Measurements from ENCODE around the gene ADCY2.

Gene ADCY2

DNA sequence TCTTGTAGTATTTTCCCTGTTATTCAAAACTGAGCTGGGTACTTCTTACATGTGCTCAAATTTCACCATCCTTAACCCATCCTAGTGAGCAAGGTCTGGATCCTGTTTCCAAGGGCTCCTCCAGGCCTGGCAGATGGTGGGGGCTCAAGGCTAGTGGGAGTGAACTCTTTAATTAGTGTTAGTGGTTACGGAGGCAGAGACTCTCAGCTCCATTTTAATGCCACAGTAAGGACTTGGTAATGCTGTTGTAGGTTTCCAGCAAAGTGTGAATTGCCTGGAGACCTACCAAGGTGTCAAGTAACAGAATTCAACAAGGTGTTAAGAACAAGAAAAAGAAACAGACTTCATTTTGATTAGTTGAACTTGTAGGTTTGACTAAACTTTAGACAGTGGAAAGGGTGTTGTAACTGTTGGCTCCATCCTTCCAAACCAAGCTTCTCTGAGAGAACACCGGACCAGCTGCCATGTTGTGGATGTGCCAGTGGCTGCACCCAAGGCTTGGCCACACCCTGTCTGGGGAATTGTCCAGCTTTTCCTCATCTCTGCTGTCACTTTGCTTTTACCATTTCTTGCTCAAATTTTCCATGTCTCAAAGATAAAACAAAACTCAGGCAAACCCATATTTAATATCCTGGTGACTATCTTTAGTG lies 98.7 kb downstream of the ADCY2 start:
- Histone ChIP-seq H3K4me3 (ENCODE audit: insufficient read depth, low read depth, low read length, poor library complexity, severe bottlenecking) (no peak overlapping the region), H3K36me3 (ENCODE audit: control insufficient read depth, insufficient read depth, low read length) (no peaks in the 10 kb centered on the region), H3K4me1 (ENCODE audit: control insufficient read depth, insufficient read depth, low read length, poor library complexity, severe bottlenecking) (no peaks in the 10 kb centered on the region), H3K9me3 (ENCODE audit: control insufficient read depth, low read length) (no peaks in the 10 kb centered on the region), H3K27me3 (replicated peaks; ENCODE audit: control insufficient read depth, insufficient read depth, low read length, poor library complexity, severe bottlenecking) (no peaks in the 10 kb centered on the region), H3K27ac (ENCODE audit: insufficient read depth, low read length, poor library complexity, severe bottlenecking) (no peak overlapping the region)
- DNase-seq = no peak

DNA sequence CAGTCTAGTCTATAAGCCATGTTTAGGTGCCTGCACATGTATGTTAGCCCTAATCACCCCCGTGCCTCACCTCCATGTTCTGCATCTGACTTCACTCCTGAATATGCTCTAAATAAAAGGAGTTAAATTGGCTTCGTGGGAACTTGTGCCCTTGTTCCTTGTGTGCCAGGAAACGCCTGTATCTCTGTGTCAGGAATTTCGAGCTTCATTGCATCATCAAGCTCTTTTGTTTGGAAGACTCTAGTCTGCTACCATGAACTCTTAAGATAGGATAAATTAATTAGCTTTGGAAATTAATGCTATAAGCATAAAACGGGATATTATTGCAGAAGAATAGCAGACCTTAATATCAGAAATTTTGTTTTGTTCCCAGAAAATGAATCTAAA lies 99.2 kb downstream of the ADCY2 start:
- no peak for DNase-seq
- Histone ChIP-seq H3K27ac (ENCODE audit: insufficient read depth, low read length, poor library complexity, severe bottlenecking) (no peak overlapping the region), H3K4me3 (ENCODE audit: insufficient read depth, low read depth, low read length, poor library complexity, severe bottlenecking) (no peak overlapping the region), H3K27me3 (replicated peaks; ENCODE audit: control insufficient read depth, insufficient read depth, low read length, poor library complexity, severe bottlenecking) (no peaks in the 10 kb centered on the region), H3K36me3 (ENCODE audit: control insufficient read depth, insufficient read depth, low read length) (no peaks in the 10 kb centered on the region), H3K9me3 (ENCODE audit: control insufficient read depth, low read length) (no peaks in the 10 kb centered on the region), H3K4me1 (ENCODE audit: control insufficient read depth, insufficient read depth, low read length, poor library complexity, severe bottlenecking) (no peaks in the 10 kb centered on the region)

DNA sequence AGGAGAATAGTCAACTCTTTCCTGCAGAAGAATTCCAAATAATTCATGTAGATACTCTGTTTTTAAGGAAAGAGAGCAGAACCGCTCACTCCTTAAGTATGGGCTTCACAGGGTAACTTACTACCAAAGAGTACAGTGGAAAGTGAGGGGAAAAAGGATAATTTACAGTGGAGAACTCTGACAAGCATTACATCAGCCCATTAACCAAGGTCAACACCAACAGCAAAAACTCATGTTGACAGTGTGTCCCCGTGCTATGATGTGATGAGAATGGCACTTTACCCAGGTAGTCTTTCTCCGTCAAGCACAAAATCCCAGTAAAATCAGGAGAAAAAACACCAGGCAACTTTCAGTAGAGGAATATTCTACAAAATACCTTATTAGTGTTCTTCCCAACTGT lies 104.3 kb downstream of the ADCY2 start:
- Histone ChIP-seq H3K36me3 (ENCODE audit: control insufficient read depth, insufficient read depth, low read length) (no peaks in the 10 kb centered on the region), H3K4me1 (ENCODE audit: control insufficient read depth, insufficient read depth, low read length, poor library complexity, severe bottlenecking) (no peaks in the 10 kb centered on the region), H3K9me3 (ENCODE audit: control insufficient read depth, low read length) (no peaks in the 10 kb centered on the region), H3K27ac (ENCODE audit: insufficient read depth, low read length, poor library complexity, severe bottlenecking) (no peak overlapping the region), H3K27me3 (replicated peaks; ENCODE audit: control insufficient read depth, insufficient read depth, low read length, poor library complexity, severe bottlenecking) (no peaks in the 10 kb centered on the region), H3K4me3 (ENCODE audit: insufficient read depth, low read depth, low read length, poor library complexity, severe bottlenecking) (no peak overlapping the region)
- DNase-seq = no peak

DNA sequence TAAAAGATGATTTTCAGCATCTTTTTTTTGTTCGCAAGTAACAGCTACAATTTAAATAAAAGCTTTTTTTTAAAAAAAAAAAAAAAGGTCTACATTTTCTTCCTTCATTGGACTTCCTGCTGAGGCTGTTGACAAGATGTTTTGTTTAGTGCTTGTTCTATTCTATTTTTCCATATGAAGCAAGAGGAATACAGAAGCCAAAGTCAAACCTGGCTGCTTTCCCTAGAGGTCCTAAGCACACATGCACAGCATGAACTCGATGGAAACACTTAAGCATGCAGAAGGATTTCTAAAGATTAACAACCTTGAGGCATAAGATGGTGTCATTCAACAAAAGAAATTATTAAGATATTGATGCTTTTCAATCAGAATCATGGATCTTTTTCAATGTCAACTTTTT lies 105.1 kb downstream of the ADCY2 start:
- no peaks in the 10 kb centered on the region for H3K4me1 ChIP-seq (ENCODE audit: control insufficient read depth, insufficient read depth, low read length, poor library complexity, severe bottlenecking)
- no peak overlapping the region for H3K4me3 ChIP-seq (ENCODE audit: insufficient read depth, low read depth, low read length, poor library complexity, severe bottlenecking)
- no peaks in the 10 kb centered on the region for H3K27me3 ChIP-seq (replicated peaks; ENCODE audit: control insufficient read depth, insufficient read depth, low read length, poor library complexity, severe bottlenecking)
- H3K36me3 ChIP-seq (ENCODE audit: control insufficient read depth, insufficient read depth, low read length) = no peaks in the 10 kb centered on the region
- H3K27ac ChIP-seq (ENCODE audit: insufficient read depth, low read length, poor library complexity, severe bottlenecking) = no peak overlapping the region
- H3K9me3 ChIP-seq (ENCODE audit: control insufficient read depth, low read length) = no peaks in the 10 kb centered on the region
- DNase-seq = no peak

DNA sequence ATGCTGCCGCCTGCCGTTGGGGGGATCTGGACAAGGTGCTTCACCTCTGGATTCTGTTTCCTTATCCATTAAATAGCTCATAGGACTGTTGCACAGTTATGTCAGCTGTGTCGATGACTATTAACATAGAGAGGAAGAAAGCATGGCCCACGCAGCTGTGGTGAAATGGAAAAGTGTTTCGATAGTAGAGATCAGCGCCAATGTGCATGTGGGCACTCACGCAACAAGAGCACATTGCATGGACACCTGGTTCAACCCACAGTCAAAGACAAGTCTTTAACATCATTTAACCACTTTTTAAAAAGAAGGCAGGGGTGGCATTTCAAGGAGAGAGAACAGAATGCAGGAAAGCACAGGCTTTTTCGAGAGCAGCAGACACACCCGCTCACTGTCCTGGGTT lies 107.6 kb downstream of the ADCY2 start:
- H3K4me1 ChIP-seq (ENCODE audit: control insufficient read depth, insufficient read depth, low read length, poor library complexity, severe bottlenecking) = no peaks in the 10 kb centered on the region
- no peaks in the 10 kb centered on the region for H3K36me3 ChIP-seq (ENCODE audit: control insufficient read depth, insufficient read depth, low read length)
- H3K27ac ChIP-seq (ENCODE audit: insufficient read depth, low read length, poor library complexity, severe bottlenecking) = no peak overlapping the region
- no peak overlapping the region for H3K4me3 ChIP-seq (ENCODE audit: insufficient read depth, low read depth, low read length, poor library complexity, severe bottlenecking)
- no peak for DNase-seq
- H3K9me3 ChIP-seq (ENCODE audit: control insufficient read depth, low read length) = no peaks in the 10 kb centered on the region
- no peaks in the 10 kb centered on the region for H3K27me3 ChIP-seq (replicated peaks; ENCODE audit: control insufficient read depth, insufficient read depth, low read length, poor library complexity, severe bottlenecking)

DNA sequence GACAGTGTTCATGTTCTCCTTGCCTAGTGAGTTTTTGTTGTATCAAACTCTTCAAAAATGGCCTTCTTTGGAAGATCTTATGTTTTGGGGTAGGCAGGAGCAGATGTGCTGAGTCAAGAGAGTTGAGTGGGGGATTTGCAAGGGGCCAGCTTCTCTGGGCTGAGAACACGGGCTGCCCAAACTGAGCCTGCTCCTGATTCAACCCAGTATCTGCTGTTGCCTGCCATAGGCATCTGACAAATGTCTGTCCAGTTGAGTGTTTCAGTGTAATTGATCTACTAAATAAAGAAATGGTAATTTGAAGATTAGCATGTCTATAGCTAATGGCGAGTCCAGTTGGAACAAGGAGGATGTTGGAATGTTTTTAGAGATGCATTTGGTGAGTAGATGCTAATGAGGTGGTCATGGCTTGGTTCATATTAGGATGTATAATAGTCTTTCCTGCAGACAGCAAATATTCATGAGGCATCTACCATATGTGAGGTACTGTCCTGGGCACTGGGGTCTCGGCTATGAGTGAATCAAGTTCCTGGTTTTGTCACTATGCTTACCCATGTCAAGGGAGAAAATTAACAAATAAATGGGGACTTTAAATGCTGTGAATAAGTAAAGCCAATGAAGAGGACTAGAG lies 119.5 kb downstream of the ADCY2 start:
- Histone ChIP-seq H3K4me1 (ENCODE audit: control insufficient read depth, insufficient read depth, low read length, poor library complexity, severe bottlenecking) (no peaks in the 10 kb centered on the region), H3K9me3 (ENCODE audit: control insufficient read depth, low read length) (no peaks in the 10 kb centered on the region), H3K27ac (ENCODE audit: insufficient read depth, low read length, poor library complexity, severe bottlenecking) (no peak overlapping the region), H3K27me3 (replicated peaks; ENCODE audit: control insufficient read depth, insufficient read depth, low read length, poor library complexity, severe bottlenecking) (no peaks in the 10 kb centered on the region), H3K36me3 (ENCODE audit: control insufficient read depth, insufficient read depth, low read length) (no peaks in the 10 kb centered on the region), H3K4me3 (ENCODE audit: insufficient read depth, low read depth, low read length, poor library complexity, severe bottlenecking) (no peak overlapping the region)
- DNase-seq = no peak

DNA sequence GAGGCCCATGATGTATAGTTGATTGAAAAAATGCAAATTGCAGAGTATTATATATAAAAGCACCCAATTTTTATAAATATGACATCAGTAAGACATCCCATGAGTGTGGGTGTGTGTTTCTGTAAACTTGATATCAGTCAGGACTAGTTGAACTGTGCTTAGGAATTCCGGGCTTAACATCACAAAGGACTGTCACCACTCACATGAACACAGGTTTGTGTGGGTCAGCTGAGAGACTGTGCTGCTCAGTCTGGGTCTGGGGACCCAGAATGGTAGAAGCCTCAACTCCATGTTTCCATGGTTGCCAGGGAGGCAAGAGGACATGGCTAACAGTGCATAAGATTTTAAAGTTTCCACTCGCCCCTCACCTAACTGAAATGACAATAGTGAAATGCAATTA lies 120.3 kb downstream of the ADCY2 start:
- DNase-seq = no peak
- H3K36me3 ChIP-seq (ENCODE audit: control insufficient read depth, insufficient read depth, low read length) = no peaks in the 10 kb centered on the region
- no peaks in the 10 kb centered on the region for H3K4me1 ChIP-seq (ENCODE audit: control insufficient read depth, insufficient read depth, low read length, poor library complexity, severe bottlenecking)
- no peak overlapping the region for H3K4me3 ChIP-seq (ENCODE audit: insufficient read depth, low read depth, low read length, poor library complexity, severe bottlenecking)
- H3K9me3 ChIP-seq (ENCODE audit: control insufficient read depth, low read length) = no peaks in the 10 kb centered on the region
- H3K27ac ChIP-seq (ENCODE audit: insufficient read depth, low read length, poor library complexity, severe bottlenecking) = no peak overlapping the region
- H3K27me3 ChIP-seq (replicated peaks; ENCODE audit: control insufficient read depth, insufficient read depth, low read length, poor library complexity, severe bottlenecking) = no peaks in the 10 kb centered on the region

DNA sequence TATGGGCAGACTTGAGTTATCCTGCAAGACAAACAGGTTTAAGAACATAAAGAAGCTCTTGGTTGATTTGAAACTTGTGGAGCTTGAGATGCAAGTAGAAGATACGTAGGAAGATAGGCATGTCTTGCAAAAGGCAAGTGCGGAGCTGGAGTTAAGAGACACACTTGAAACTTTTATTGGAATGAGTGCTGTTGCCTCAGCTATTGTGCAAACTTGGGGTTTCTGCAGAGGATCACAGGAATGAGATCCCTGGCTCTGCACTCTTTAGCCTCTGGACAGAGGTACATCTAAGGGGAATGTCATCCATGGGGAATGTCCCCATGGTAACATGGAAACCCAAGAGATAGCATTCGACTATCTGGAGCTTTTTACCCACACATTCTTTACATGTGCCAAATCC lies 121.1 kb downstream of the ADCY2 start:
- H3K36me3 ChIP-seq (ENCODE audit: control insufficient read depth, insufficient read depth, low read length) = no peaks in the 10 kb centered on the region
- H3K27ac ChIP-seq (ENCODE audit: insufficient read depth, low read length, poor library complexity, severe bottlenecking) = no peak overlapping the region
- H3K9me3 ChIP-seq (ENCODE audit: control insufficient read depth, low read length) = no peaks in the 10 kb centered on the region
- no peaks in the 10 kb centered on the region for H3K27me3 ChIP-seq (replicated peaks; ENCODE audit: control insufficient read depth, insufficient read depth, low read length, poor library complexity, severe bottlenecking)
- H3K4me1 ChIP-seq (ENCODE audit: control insufficient read depth, insufficient read depth, low read length, poor library complexity, severe bottlenecking) = no peaks in the 10 kb centered on the region
- no peak overlapping the region for H3K4me3 ChIP-seq (ENCODE audit: insufficient read depth, low read depth, low read length, poor library complexity, severe bottlenecking)
- DNase-seq = no peak

DNA sequence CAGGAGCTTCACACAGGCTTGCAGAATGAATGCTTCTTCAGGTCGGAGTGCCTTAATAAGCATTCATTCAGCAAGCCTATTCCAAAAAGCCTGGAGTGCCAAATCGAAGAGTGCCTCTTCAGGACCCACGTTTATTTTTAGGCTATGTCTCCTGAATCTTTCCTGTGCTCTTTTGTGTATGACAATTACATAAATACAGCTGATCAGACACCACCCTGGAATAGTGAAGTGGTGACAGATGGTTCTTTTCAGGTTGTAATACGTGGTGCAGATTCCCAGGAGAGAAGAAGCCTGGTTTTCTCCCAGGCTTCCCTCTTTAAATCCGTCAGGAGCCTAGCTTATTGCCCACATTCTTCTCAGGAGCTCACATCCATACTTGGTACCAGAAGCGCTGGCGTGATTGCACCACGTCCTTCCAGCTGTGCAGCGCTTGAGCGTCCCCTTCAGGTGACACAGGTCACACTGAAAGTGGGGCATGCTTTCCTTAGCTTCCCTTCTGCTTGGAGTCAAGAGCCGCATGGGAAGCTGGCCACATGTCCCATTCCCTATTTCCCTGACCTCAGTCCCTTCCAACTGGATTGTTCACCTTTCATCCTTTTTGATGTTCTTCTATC lies 123.1 kb downstream of the ADCY2 start:
- Histone ChIP-seq H3K4me1 (ENCODE audit: control insufficient read depth, insufficient read depth, low read length, poor library complexity, severe bottlenecking) (no peaks in the 10 kb centered on the region), H3K9me3 (ENCODE audit: control insufficient read depth, low read length) (no peaks in the 10 kb centered on the region), H3K36me3 (ENCODE audit: control insufficient read depth, insufficient read depth, low read length) (no peaks in the 10 kb centered on the region), H3K27me3 (replicated peaks; ENCODE audit: control insufficient read depth, insufficient read depth, low read length, poor library complexity, severe bottlenecking) (no peaks in the 10 kb centered on the region), H3K27ac (ENCODE audit: insufficient read depth, low read length, poor library complexity, severe bottlenecking) (no peak overlapping the region), H3K4me3 (ENCODE audit: insufficient read depth, low read depth, low read length, poor library complexity, severe bottlenecking) (no peak overlapping the region)
- DNase-seq = no peak

DNA sequence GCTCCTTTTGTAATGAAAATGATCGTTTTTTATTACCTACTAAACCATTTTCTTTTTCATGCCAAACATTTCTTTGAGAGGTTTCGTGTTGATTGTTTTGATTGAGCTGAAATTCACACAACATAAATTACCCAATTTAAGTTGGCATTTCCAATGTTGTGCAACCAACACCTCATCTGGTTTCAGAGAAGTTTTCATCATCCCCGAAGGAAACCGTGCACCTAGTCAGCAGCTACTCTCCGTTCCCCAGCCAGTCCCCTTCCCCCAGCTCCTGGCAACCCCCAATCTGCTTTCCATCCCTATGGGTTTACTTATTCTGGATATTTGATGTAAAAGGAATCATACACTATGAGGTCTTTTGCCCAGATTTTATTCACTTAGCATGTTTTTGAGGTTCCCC lies 123.6 kb downstream of the ADCY2 start:
- no peak overlapping the region for H3K27ac ChIP-seq (ENCODE audit: insufficient read depth, low read length, poor library complexity, severe bottlenecking)
- H3K27me3 ChIP-seq (replicated peaks; ENCODE audit: control insufficient read depth, insufficient read depth, low read length, poor library complexity, severe bottlenecking) = no peaks in the 10 kb centered on the region
- H3K4me1 ChIP-seq (ENCODE audit: control insufficient read depth, insufficient read depth, low read length, poor library complexity, severe bottlenecking) = no peaks in the 10 kb centered on the region
- no peaks in the 10 kb centered on the region for H3K36me3 ChIP-seq (ENCODE audit: control insufficient read depth, insufficient read depth, low read length)
- H3K9me3 ChIP-seq (ENCODE audit: control insufficient read depth, low read length) = no peaks in the 10 kb centered on the region
- DNase-seq = no peak
- H3K4me3 ChIP-seq (ENCODE audit: insufficient read depth, low read depth, low read length, poor library complexity, severe bottlenecking) = no peak overlapping the region

All from effector memory CD4-positive, alpha-beta T cell (primary cell).